Rectal smooth muscle tissue (tissue), 1 donor: Measurements from ENCODE around the gene EFR3B.
"Not testable (repeated sequence)": the region's sequence is repeated elsewhere in the genome, so short reads cannot be mapped to it uniquely, and the experiment has no call there.

ENCODE experiments used
- H3K27ac ChIP-seq: one replicate; pipeline ENCODE4 v1.7.0; 2013; ENCODE audit warnings: low read depth, low read length, inconsistent platforms
- H3K27me3 ChIP-seq: one replicate; pipeline ENCODE4 v1.7.0; 2013; ENCODE audit warnings: low read length; ENCODE audit not compliant: control insufficient read depth, insufficient read depth
- H3K36me3 ChIP-seq: one replicate; pipeline ENCODE4 v1.7.0; 2013; ENCODE audit warnings: low read length; ENCODE audit not compliant: control insufficient read depth, insufficient read depth
- H3K4me1 ChIP-seq: one replicate; pipeline ENCODE4 v1.7.0; 2013; ENCODE audit warnings: low read length; ENCODE audit not compliant: control insufficient read depth, insufficient read depth
- H3K4me3 ChIP-seq: one replicate; pipeline ENCODE4 v1.7.0; 2013; ENCODE audit warnings: low read length
- H3K9ac ChIP-seq: one replicate; pipeline ENCODE4 v1.7.0; 2013; ENCODE audit warnings: low read length

Gene EFR3B

GRCh38 chr2:25079050-25079635 lies 37.3 kb downstream of the EFR3B start:
- Histone ChIP-seq H3K36me3 (no peaks in the 10 kb centered on the region), H3K27ac (peak overlapping the region; percentile 36), H3K9ac (no peak overlapping the region)

GRCh38 chr2:25081237-25081790 lies 39.4 kb downstream of the EFR3B start:
- H3K27ac ChIP-seq = no peak overlapping the region
- peaks cover 12% of the 10 kb centered on the region for H3K4me1 ChIP-seq
- H3K4me3 ChIP-seq = no peak overlapping the region
- no peaks in the 10 kb centered on the region for H3K36me3 ChIP-seq
- no peak overlapping the region for H3K9ac ChIP-seq
- no peaks in the 10 kb centered on the region for H3K27me3 ChIP-seq

More at GRCh38 chr2:25079050-25079635, 37.3 kb downstream of the EFR3B start:
- peak overlapping the region; percentile 45 for H3K4me3 ChIP-seq
- H3K27me3 ChIP-seq = no peaks in the 10 kb centered on the region
- peaks cover 12% of the 10 kb centered on the region for H3K4me1 ChIP-seq

DNA sequence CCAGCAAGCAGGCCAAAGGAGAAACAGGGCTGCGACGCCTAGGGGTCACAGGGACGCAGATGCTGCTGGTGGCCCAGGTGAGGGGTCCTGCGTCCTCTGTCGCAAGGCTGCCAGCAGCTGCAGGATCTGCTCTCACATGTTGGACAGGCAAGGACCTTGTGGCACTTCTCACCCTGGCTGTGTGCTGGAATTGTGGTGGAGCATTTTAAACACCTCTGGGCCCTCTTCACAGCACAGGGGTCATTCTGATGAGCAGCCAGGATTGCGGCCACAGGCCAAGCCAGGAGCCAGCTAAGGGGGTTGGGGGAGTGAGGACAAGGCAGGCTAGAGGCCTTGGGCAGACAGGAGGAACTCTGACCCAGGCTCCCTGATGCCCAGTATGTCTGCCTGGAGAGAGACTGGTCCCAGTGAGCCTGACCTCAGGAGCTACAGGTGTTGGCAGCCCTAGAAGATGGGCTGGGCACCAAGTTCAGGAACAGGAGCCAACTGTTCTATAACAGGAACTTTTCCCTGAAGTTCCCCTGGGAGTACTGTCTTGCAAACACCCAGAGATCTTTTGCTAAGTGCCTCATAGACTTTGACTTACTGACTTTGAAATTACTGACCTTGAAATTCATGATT lies 40.2 kb downstream of the EFR3B start:
- Histone ChIP-seq H3K27me3 (no peaks in the 10 kb centered on the region), H3K27ac (no peak overlapping the region), H3K4me3 (no peak overlapping the region), H3K9ac (no peak overlapping the region), H3K36me3 (no peaks in the 10 kb centered on the region), H3K4me1 (peaks cover 12% of the 10 kb centered on the region)

DNA sequence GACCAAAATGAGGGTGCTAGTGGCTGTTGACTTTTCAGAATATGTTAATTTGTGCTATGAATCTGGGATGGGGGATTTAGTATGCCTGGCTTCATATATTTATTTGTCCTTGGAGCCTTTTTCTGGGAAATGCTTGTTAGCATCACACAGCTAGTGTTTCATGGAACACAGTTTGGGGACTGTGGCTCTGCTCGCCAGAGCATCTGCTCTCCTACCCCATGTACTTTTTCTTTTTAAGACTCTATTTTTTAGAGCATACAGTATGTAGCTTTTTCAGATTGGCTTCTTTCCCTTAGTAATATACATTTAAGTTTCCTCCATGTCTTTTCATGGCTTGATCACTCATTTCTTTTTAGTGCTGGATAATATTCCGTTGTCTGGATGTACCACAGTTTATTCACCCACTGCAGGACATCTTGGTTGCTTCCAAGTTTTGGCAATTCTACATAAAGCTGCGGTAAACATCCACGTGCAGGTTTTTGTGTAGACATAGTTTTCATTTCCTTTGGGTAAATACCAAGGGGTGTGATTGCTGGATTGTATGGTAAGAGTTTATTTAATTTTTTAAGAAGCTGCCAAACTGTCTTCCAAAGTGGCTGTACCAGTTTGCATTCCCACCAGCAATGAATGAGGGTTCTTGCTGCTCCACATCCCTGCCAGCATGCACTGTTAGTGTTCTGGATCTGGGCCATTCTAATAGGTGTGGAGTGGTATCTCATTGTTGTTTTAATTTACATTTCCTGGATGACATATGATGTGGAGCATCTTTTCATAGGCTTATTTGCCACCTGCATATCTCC lies 44.1 kb downstream of the EFR3B start:
- Histone ChIP-seq H3K4me3 (no peak overlapping the region), H3K9ac (no peak overlapping the region), H3K36me3 (no peaks in the 10 kb centered on the region), H3K27me3 (no peaks in the 10 kb centered on the region), H3K27ac (no peak overlapping the region), H3K4me1 (no peaks in the 10 kb centered on the region)

GRCh38 chr2:25088817-25089516 lies 47.1 kb downstream of the EFR3B start:
- H3K27ac ChIP-seq = no peak overlapping the region
- no peak overlapping the region for H3K9ac ChIP-seq
- no peak overlapping the region for H3K4me3 ChIP-seq
- H3K27me3 ChIP-seq = no peaks in the 10 kb centered on the region
- H3K36me3 ChIP-seq = no peaks in the 10 kb centered on the region
- H3K4me1 ChIP-seq = no peaks in the 10 kb centered on the region

DNA sequence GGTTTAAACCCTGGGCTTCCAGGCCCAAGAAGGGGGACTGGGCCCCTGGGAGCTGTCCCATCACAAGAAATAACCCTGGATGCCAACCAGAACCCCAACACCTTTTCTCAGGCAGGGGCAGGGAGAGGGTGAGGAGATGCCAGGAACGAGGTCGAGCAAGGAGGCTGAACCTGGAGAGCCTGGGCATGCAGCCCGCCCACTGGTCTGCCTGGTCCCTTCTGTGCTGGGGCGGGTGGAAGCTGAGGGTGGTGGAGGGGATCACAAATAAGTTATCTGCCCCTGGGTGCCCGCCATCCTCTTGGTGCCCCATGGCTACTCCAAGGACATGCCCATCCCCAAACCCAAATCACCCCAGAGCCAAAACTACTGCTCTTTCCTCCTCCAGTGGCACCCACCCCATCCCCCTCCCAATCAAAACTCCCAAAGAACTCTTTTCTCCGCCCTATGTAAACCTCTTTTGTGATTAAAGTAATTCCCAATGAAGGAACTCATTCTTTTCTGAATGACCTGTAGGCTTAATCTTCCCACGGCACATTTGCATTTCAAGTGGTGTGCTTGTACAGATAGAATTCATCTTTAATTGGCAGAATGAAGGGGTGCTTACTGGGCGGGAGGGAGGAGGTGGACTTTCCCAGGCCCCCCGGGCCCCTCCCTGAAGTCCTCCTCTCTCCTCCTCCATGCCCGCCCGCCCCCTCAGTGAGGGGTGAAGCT lies 47.9 kb downstream of the EFR3B start:
- H3K27ac ChIP-seq = no peak overlapping the region
- no peak overlapping the region for H3K9ac ChIP-seq

DNA sequence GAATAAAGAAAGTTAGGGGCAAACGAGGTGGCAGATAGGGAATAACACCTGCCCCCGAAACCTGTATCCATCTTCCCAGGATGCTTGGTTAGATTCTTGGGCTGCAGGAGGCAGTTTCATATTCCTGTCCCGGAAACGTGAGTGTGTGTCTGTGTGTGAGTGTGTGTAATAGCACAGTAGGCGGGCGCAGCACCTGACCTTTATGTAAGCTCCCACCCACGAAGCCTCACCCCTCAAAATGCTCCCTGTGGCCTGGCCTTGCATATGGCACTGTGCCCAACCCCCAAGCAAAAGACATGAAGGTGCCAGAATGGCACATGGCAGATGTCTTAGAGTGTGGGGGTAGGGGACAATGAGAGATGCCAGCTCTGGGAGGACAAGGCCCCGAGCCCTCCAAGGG lies 48.9 kb downstream of the EFR3B start:
- no peaks in the 10 kb centered on the region for H3K27me3 ChIP-seq
- H3K27ac ChIP-seq = no peak overlapping the region
- no peaks in the 10 kb centered on the region for H3K4me1 ChIP-seq
- no peaks in the 10 kb centered on the region for H3K36me3 ChIP-seq
- no peak overlapping the region for H3K4me3 ChIP-seq
- no peak overlapping the region for H3K9ac ChIP-seq

More for the DNA sequence above, 47.9 kb downstream of the EFR3B start:
- H3K4me1 ChIP-seq = no peaks in the 10 kb centered on the region
- H3K27me3 ChIP-seq = no peaks in the 10 kb centered on the region
- no peak overlapping the region for H3K4me3 ChIP-seq
- no peaks in the 10 kb centered on the region for H3K36me3 ChIP-seq

DNA sequence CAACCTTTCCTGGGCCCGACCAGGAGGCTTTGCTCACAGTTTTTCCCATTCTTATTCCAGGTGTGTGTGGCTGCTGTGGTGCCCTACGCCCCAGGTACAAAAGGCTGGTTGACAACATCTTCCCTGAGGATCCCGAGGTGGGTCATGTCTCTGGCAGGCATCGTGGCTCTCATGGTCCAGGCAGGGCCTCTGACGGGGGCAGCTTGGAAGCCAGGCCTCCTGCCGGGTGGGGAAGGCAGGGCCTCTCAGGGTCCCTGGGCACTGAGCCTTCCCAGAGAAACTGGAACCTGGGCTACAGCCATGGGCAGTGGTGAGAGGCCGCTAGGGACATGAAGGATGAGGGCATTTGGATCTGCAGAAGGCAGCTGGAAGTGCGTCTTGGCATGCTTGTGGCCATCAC lies 49.4 kb downstream of the EFR3B start:
- Histone ChIP-seq H3K4me1 (no peaks in the 10 kb centered on the region), H3K27ac (no peak overlapping the region), H3K9ac (no peak overlapping the region)

DNA sequence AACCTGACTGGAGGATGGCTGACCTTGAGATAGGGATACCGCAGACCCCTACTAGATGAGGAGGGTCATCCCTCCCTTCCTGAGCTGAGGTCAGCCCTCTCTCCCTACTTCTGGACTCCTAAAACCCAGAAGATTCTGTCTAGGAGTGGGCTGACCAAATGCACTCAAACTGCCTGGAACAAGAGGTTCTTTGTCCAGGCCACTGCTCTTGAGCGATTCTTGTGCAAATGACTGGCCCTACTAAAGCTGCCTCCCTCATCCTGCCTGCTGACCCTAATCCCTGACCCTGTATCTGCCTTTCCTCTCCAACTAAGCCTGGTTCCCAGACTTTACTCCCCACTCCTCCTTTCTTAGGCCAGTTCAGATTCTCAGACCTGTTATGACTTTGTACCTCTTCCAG lies 56.2 kb downstream of the EFR3B start:
- Histone ChIP-seq H3K4me3 (no peak overlapping the region), H3K36me3 (no peaks in the 10 kb centered on the region), H3K27me3 (no peaks in the 10 kb centered on the region), H3K9ac (no peak overlapping the region), H3K4me1 (peaks cover 5% of the 10 kb centered on the region), H3K27ac (peak overlapping the region; percentile 61)

More for the DNA sequence above, 49.4 kb downstream of the EFR3B start:
- no peaks in the 10 kb centered on the region for H3K27me3 ChIP-seq
- H3K36me3 ChIP-seq = no peaks in the 10 kb centered on the region
- H3K4me3 ChIP-seq = no peak overlapping the region

DNA sequence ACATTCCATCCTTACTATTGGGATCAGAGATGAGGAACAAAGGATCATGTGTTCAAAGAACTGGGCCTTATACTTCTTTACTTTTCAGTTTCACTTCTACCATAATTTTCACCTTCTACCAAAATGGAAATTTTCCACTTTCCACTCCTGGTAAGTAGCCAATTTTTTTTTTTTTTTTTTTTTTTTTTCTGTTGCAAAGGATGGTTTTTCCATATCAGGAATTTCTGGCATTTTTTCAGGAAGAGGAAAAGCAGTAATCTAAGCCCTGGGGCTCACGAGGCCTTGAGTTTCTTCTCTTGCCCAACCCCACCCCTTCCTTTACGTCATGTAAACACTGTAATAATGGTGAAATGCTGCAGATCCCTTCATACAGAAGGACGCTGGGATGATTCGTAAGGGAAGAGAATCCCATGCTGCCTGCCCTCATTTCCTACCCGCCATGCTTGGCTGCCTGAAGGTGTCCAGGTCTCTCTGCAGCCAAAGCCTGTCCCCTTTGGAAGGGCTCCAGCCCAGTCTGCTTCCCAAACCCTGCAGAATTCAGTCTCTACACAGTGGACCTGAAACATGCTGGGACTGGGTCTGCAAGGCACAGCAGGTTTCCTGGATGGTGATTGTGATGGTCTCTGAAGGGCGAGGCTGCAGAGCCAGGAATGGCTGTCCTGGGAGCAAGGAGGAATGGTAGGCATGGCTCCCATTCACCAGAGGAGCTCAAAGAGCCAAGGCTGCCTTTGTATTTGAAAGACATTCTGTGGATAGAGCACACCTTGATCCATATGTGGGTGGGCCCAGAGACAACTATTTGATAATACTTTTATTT lies 57.0 kb downstream of the EFR3B start:
- H3K9ac ChIP-seq = no peak overlapping the region
- peaks cover 5% of the 10 kb centered on the region for H3K4me1 ChIP-seq
- no peaks in the 10 kb centered on the region for H3K36me3 ChIP-seq
- no peak overlapping the region for H3K4me3 ChIP-seq
- peak overlapping the region; percentile 61 for H3K27ac ChIP-seq
- no peaks in the 10 kb centered on the region for H3K27me3 ChIP-seq

- not testable (repeated sequence) for H3K4me3 ChIP-seq, H3K27me3 ChIP-seq, H3K9ac ChIP-seq, H3K27ac ChIP-seq, H3K36me3 ChIP-seq, H3K4me1 ChIP-seq
Observed at GRCh38 chr2:25102352-25102751, 60.5 kb downstream of the EFR3B start.
